MG63 (cell line): ENCODE data around the gene DUSP15. TPM values are rescaled to one million over a fixed set of nuclear protein-coding genes. Genes with fewer than 3 reads are reported as not detected.
"Not testable (repeated sequence)": the region's sequence is repeated elsewhere in the genome, so short reads cannot be mapped to it uniquely, and the experiment has no call there.

Experiments
- DNase-seq: peaks from one replicate; pipeline ENCODE4 v3.0.0-alpha.2; 2020
- H3K27me3 ChIP-seq: fragments of 250-450 bp; sonication (Bioruptor Pico); 2 replicates; pipeline ENCODE4 v1.5.1; 2020; ENCODE audit warnings: mild to moderate bottlenecking, moderate library complexity
- H3K36me3 ChIP-seq: fragments of 250-450 bp; sonication (Bioruptor Pico); 2 replicates; pipeline ENCODE4 v1.5.1; 2020; ENCODE audit warnings: mild to moderate bottlenecking, moderate library complexity
- H3K4me3 ChIP-seq: fragments of 250-450 bp; sonication (Bioruptor Pico); 2 replicates; pipeline ENCODE4 v1.5.1; 2020; ENCODE audit warnings: mild to moderate bottlenecking, moderate library complexity
- H3K9me3 ChIP-seq: fragments of 250-450 bp; sonication (Bioruptor Pico); 2 replicates; pipeline ENCODE4 v1.5.1; 2020; ENCODE audit warnings: mild to moderate bottlenecking, moderate library complexity
- total RNA-seq: library from RNA; depleted of rRNA; stranded (reverse); fragments of >200 nt; shearing (Covaris generic); gene quantifications from 2 replicates; pipeline ENCODE4 v1.2.3, GENCODE V29; 2014; ENCODE audit warnings: low replicate concordance

Gene DUSP15
- total RNA-seq, 1 experiment from 2014 or later, result 1.9 TPM

GRCh38 chr20:31835977-31836852 is 34.1 kb downstream of the DUSP15 start:
- Histone ChIP-seq H3K36me3 (no peaks in the 10 kb centered on the region), H3K4me3 (no peak overlapping the region), H3K9me3 (no peaks in the 10 kb centered on the region; the same call in 1 of the 2 replicates), H3K27me3 (no peaks in the 10 kb centered on the region)
- peak; percentile 98 for DNase-seq

GRCh38 chr20:31835554-31835953 is 34.8 kb downstream of the DUSP15 start:
- DNase-seq, result no peak
- Histone ChIP-seq H3K4me3 (no peak overlapping the region), H3K36me3 (no peaks in the 10 kb centered on the region), H3K9me3 (no peaks in the 10 kb centered on the region; the same call in 1 of the 2 replicates), H3K27me3 (no peaks in the 10 kb centered on the region)

GRCh38 chr20:31833931-31834521 is 36.3 kb downstream of the DUSP15 start:
- Histone ChIP-seq H3K36me3 (no peaks in the 10 kb centered on the region), H3K9me3 (no peaks in the 10 kb centered on the region; the same call in 1 of the 2 replicates), H3K4me3 (no peak overlapping the region), H3K27me3 (no peaks in the 10 kb centered on the region)
- no peak for DNase-seq

GRCh38 chr20:31833130-31833930 is 37.0 kb downstream of the DUSP15 start:
- peak; percentile 40 for DNase-seq
- Histone ChIP-seq H3K4me3 (no peak overlapping the region), H3K9me3 (no peaks in the 10 kb centered on the region; the same call in 1 of the 2 replicates), H3K27me3 (no peaks in the 10 kb centered on the region), H3K36me3 (no peaks in the 10 kb centered on the region)

GRCh38 chr20:31831771-31832306 is 38.5 kb downstream of the DUSP15 start:
- DNase-seq, result no peak
- H3K9me3 ChIP-seq, result no peaks in the 10 kb centered on the region; the same call in 1 of the 2 replicates
- H3K27me3 ChIP-seq, result no peaks in the 10 kb centered on the region
- H3K36me3 ChIP-seq, result no peaks in the 10 kb centered on the region
- H3K4me3 ChIP-seq, result no peak overlapping the region

GRCh38 chr20:31831211-31831610 is 39.1 kb downstream of the DUSP15 start:
- no peaks in the 10 kb centered on the region for H3K27me3 ChIP-seq
- H3K9me3 ChIP-seq, result no peaks in the 10 kb centered on the region
- no peak for DNase-seq
- H3K4me3 ChIP-seq, result no peak overlapping the region
- no peaks in the 10 kb centered on the region for H3K36me3 ChIP-seq

- Histone ChIP-seq H3K36me3 (no peaks in the 10 kb centered on the region), H3K27me3 (no peaks in the 10 kb centered on the region), H3K9me3 (no peaks in the 10 kb centered on the region), H3K4me3 (no peak overlapping the region)
- DNase-seq, result no peak
Measured at GRCh38 chr20:31830406-31830981, 39.8 kb downstream of the DUSP15 start.

- H3K36me3 ChIP-seq, result no peaks in the 10 kb centered on the region
- no peaks in the 10 kb centered on the region for H3K27me3 ChIP-seq
- no peaks in the 10 kb centered on the region for H3K9me3 ChIP-seq
- H3K4me3 ChIP-seq, result no peak overlapping the region
- DNase-seq, result no peak
Measured at GRCh38 chr20:31829731-31830130, 40.6 kb downstream of the DUSP15 start.

GRCh38 chr20:31828016-31828415 is 42.3 kb downstream of the DUSP15 start:
- not testable (repeated sequence) for H3K27me3 ChIP-seq, H3K9me3 ChIP-seq, H3K36me3 ChIP-seq, H3K4me3 ChIP-seq, DNase-seq

GRCh38 chr20:31827059-31827458 is 43.3 kb downstream of the DUSP15 start:
- Histone ChIP-seq H3K4me3 (no peak overlapping the region), H3K36me3 (no peaks in the 10 kb centered on the region), H3K27me3 (no peaks in the 10 kb centered on the region), H3K9me3 (no peaks in the 10 kb centered on the region)
- DNase-seq, result no peak

GRCh38 chr20:31826074-31826473 is 44.3 kb downstream of the DUSP15 start:
- no peak for DNase-seq
- Histone ChIP-seq H3K27me3 (no peaks in the 10 kb centered on the region), H3K4me3 (no peak overlapping the region), H3K9me3 (no peaks in the 10 kb centered on the region), H3K36me3 (no peaks in the 10 kb centered on the region)

- DNase-seq, result no peak
- no peak overlapping the region for H3K4me3 ChIP-seq
- no peaks in the 10 kb centered on the region for H3K27me3 ChIP-seq
- no peaks in the 10 kb centered on the region for H3K9me3 ChIP-seq
- no peaks in the 10 kb centered on the region for H3K36me3 ChIP-seq
Measured at GRCh38 chr20:31824554-31825313, 45.6 kb downstream of the DUSP15 start.

GRCh38 chr20:31824125-31824485 is 46.2 kb downstream of the DUSP15 start:
- Histone ChIP-seq H3K9me3 (no peaks in the 10 kb centered on the region), H3K27me3 (no peaks in the 10 kb centered on the region), H3K36me3 (no peaks in the 10 kb centered on the region), H3K4me3 (no peak overlapping the region)
- DNase-seq, result no peak

GRCh38 chr20:31823360-31824124 is 46.8 kb downstream of the DUSP15 start:
- no peaks in the 10 kb centered on the region for H3K36me3 ChIP-seq
- H3K27me3 ChIP-seq, result no peaks in the 10 kb centered on the region
- H3K9me3 ChIP-seq, result no peaks in the 10 kb centered on the region
- no peak for DNase-seq
- H3K4me3 ChIP-seq, result no peak overlapping the region
